GM12891 (cell line): ENCODE measurements around the gene TP53I11.

Source experiments
- POLR2A ChIP-seq: IDR thresholded peaks from 2 replicates; pipeline ENCODE4 v1.6.1; 2011; ENCODE audit warnings: low read depth, low read length, control low read depth
- POLR2AphosphoS5 ChIP-seq: IDR thresholded peaks from 2 replicates; pipeline ENCODE4 v1.6.1; 2011; ENCODE audit warnings: low read depth, low read length, control low read depth

DNA sequence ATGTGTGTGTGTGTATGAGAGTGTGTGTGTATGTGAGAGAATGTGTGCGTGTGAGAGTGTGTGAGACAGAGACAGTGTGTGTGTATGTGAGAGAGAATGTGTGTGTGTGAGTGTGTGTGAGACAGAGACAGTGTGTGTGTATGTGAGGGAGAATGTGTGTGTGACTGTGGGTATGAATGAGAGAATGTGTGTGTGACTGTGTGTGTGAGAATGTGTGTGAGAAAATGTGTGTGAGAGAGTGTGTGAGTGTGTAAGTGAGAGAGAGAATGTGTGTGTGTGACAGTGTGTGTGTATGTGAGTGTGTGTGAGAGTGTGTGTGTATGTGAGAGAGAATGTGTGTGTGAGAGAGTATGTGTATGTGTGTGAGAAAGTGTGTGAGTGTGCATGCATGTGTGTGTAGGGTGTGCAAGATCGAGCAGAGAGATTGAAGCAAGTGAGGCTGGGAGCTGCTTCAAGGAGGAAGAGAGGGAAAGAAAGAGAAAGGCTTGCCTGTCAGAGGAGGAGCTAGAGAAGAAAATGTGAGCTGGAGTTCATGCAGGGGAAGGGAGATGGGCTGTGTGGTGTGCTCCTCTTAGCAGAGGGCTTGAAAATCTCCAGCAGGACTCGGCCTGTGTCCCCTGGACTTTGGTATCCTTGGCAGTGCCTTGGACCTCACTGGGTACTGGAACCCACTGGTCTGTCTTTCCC lies 27.7 kb upstream of the TP53I11 start:
- TF ChIP-seq POLR2AphosphoS5 (no peak), POLR2A (no peak)
